OCI-LY7 (cell line): Measurements from ENCODE around the gene KAZALD1. TPM values are rescaled to one million over a fixed set of nuclear protein-coding genes. Genes with fewer than 3 reads are reported as not detected.

Experiments
- BruUV-seq: library from RNA; stranded (reverse); fragments of 400-500 nt; replicated peaks from 2 replicates; lab custom pipeline; 2021; lab: Mats Ljungman, UMichigan
- CTCF ChIA-PET: fragments of 300-600 bp; sonication (Branson Sonifier 250); formaldehyde crosslinking; loops from one replicate; lab custom pipeline; 2022; ENCODE audit warnings: antibody characterized with exemption; ENCODE audit not compliant: unreplicated experiment; lab: Charles Lee
- POLR2A ChIA-PET: fragments of 300-600 bp; sonication (Branson Sonifier 250); formaldehyde crosslinking; loops from one replicate; lab custom pipeline; 2022; ENCODE audit warnings: antibody characterized with exemption; lab: Charles Lee
- DNase-seq: peaks from one replicate; pipeline ENCODE4 v3.0.0-alpha.2; 2015; ENCODE audit warnings: low spot score
- H2AFZ ChIP-seq: fragments of 200-600 bp; sonication (generic), shearing (Covaris generic); 2 replicates; pipeline ENCODE4 v1.6.1; 2014; ENCODE audit warnings: mild to moderate bottlenecking, antibody characterized with exemption, low read length, moderate library complexity
- H3K27ac ChIP-seq: fragments of 200-600 bp; sonication (generic); 2 replicates; pipeline ENCODE4 v1.5.1; 2014; ENCODE audit warnings: mixed run types, low read depth, mild to moderate bottlenecking, moderate library complexity, low read length, inconsistent platforms; ENCODE audit not compliant: poor library complexity, severe bottlenecking
- H3K36me3 ChIP-seq: fragments of 200-600 bp; sonication (generic); 2 replicates; pipeline ENCODE4 v1.6.1; 2014; ENCODE audit warnings: mild to moderate bottlenecking, antibody characterized with exemption, low read length, moderate library complexity, mixed read lengths; ENCODE audit not compliant: insufficient read depth
- H3K4me1 ChIP-seq: fragments of 200-600 bp; sonication (generic); 2 replicates; pipeline ENCODE4 v1.5.1; 2014; ENCODE audit warnings: mild to moderate bottlenecking, low read length; ENCODE audit not compliant: insufficient read depth, poor library complexity, severe bottlenecking
- H3K4me2 ChIP-seq: fragments of 200-600 bp; sonication (generic); 2 replicates; pipeline ENCODE4 v1.6.1; 2014; ENCODE audit warnings: mild to moderate bottlenecking, low read length
- H3K4me3 ChIP-seq: fragments of 200-600 bp; sonication (generic); 2 replicates; pipeline ENCODE4 v1.5.1; 2014; ENCODE audit warnings: mild to moderate bottlenecking, low read depth, low read length; ENCODE audit not compliant: poor library complexity, severe bottlenecking
- H3K79me2 ChIP-seq: fragments of 200-600 bp; sonication (generic); 2 replicates; pipeline ENCODE4 v1.6.1; 2016; ENCODE audit warnings: low read depth, mild to moderate bottlenecking, low read length, moderate library complexity, mixed read lengths; ENCODE audit not compliant: insufficient read depth
- H3K9me2 ChIP-seq: fragments of 200-600 bp; sonication (generic); 2 replicates; pipeline ENCODE4 v1.6.1; 2016; ENCODE audit warnings: mild to moderate bottlenecking, low read length, mixed read lengths; ENCODE audit not compliant: insufficient read depth
- H3K9me3 ChIP-seq: fragments of 200-600 bp; sonication (generic); 2 replicates; pipeline ENCODE4 v1.6.1; 2014; ENCODE audit warnings: mild to moderate bottlenecking, mixed run types, low read length, mixed read lengths
- H4K20me1 ChIP-seq: fragments of 200-600 bp; sonication (generic); 2 replicates; pipeline ENCODE4 v1.6.1; 2014; ENCODE audit warnings: mild to moderate bottlenecking, antibody characterized with exemption, low read length, moderate library complexity, mixed read lengths; ENCODE audit not compliant: insufficient read depth
- CTCF ChIP-seq: fragments of 200-600 bp; sonication (generic); conservative IDR thresholded peaks from 2 replicates; pipeline ENCODE4 v1.5.1; 2014; ENCODE audit warnings: mild to moderate bottlenecking, antibody characterized with exemption, low read length, moderate library complexity, mixed read lengths
- EZH2phosphoT487 ChIP-seq: fragments of 200-600 bp; sonication (generic); IDR thresholded peaks from 2 replicates; pipeline ENCODE4 v1.6.1; 2018; ENCODE audit warnings: low read depth, borderline replicate concordance, mild to moderate bottlenecking, mixed run types, antibody characterized with exemption, low read length, moderate library complexity, mixed read lengths
- intact Hi-C: fragments of 100-400 bp; cut with micrococcal nuclease; formaldehyde crosslinking; loops from one replicate; pipeline ENCODE4 v1.10.0; 2022; ENCODE audit not compliant: unreplicated experiment
- total RNA-seq, 2 experiments: library from RNA; depleted of rRNA in 1 of 2; stranded (reverse); fragments of >200 nt in 1 of 2; shearing (Covaris generic) in 1 of 2; gene quantifications; 2 replicates each; pipeline ENCODE4 v1.2.3, GENCODE V29; 2014 to 2022

The KAZALD1 gene
- total RNA-seq, 2 experiments from 2014 or later = 18.8 to 36.4 TPM

GRCh38 chr10:101111547-101111946 is 49.8 kb downstream of the KAZALD1 start:
- POLR2A ChIA-PET = no interaction called here
- TF ChIP-seq CTCF = no peak
- TF ChIP-seq EZH2phosphoT487 = no peak
- H3K4me2 ChIP-seq = no peak overlapping the region
- CTCF ChIA-PET = interaction anchor here (0.6 kb wide), 1 partner anchor 548 kb away, joined by 3 read pairs; no protein-coding TSS in a partner anchor
- no TSS peak for BruUV-seq
- H3K4me1 ChIP-seq = no peaks in the 10 kb centered on the region
- no peak overlapping the region for H2AFZ ChIP-seq
- H3K9me2 ChIP-seq = no peaks in the 10 kb centered on the region
- no peak overlapping the region for H3K4me3 ChIP-seq
- no peak overlapping the region for H3K27ac ChIP-seq
- H3K36me3 ChIP-seq = no peaks in the 10 kb centered on the region
- no peak for DNase-seq
- no peaks in the 10 kb centered on the region for H4K20me1 ChIP-seq
- H3K9me3 ChIP-seq = no peaks in the 10 kb centered on the region
- intact Hi-C loops = no loop called here
- H3K79me2 ChIP-seq = no peaks in the 10 kb centered on the region

DNA sequence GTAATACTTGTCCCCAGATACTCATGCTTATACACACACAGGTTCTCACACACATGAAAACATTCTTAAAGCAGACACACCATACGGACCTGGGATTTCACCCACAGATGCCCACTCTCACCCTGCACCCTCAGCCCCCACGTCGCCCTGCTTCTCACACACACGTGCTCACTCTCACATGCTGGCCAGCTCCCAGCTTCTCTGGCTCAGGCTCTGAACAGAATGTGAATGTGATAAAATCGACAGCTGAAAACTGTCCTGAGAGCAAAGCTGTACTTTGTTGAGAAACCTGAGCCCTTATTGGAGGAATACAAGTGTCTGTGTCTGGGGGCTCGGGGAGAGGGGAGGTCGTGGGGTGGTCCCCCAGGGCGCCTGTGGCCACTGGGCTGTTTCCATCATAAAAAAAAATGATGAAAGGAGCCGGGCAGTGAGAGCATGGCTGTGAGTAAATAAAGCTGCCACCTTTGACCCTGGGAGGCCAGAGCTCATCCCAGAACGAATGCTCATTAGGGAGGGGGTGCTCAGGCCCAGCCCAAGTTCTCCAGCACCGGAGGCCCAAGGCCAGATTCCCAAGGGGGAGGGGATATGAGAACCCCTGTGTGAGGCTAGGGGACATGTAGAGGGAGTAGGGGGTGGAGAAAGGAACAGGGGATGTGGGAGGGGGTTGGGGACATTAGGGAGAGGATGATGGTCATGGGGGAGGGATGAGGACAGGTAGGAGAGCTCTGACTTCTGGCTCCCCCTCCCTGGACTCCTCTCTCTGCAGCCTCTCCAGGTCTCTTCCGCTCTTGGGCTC is 51.2 kb downstream of the KAZALD1 start:
- H3K36me3 ChIP-seq = no peaks in the 10 kb centered on the region
- no peaks in the 10 kb centered on the region for H3K79me2 ChIP-seq
- H3K4me2 ChIP-seq = no peak overlapping the region
- H3K4me1 ChIP-seq = no peaks in the 10 kb centered on the region
- ChIA-PET CTCF (no interaction called here), POLR2A (interaction anchor here (0.6 kb wide), 1 partner anchor 19 kb away, joined by 3 read pairs; no protein-coding TSS in a partner anchor)
- H3K27ac ChIP-seq = no peak overlapping the region
- intact Hi-C loops = no loop called here
- TF ChIP-seq EZH2phosphoT487 (no peak), CTCF (no peak)
- H2AFZ ChIP-seq = no peak overlapping the region
- no TSS peak for BruUV-seq
- no peaks in the 10 kb centered on the region for H4K20me1 ChIP-seq
- DNase-seq = no peak
- no peaks in the 10 kb centered on the region for H3K9me3 ChIP-seq
- H3K4me3 ChIP-seq = no peak overlapping the region
- H3K9me2 ChIP-seq = no peaks in the 10 kb centered on the region

GRCh38 chr10:101113890-101114403 is 52.2 kb downstream of the KAZALD1 start:
- TF ChIP-seq CTCF (no peak), EZH2phosphoT487 (no peak)
- no peak overlapping the region for H3K27ac ChIP-seq
- intact Hi-C loops = no loop called here

More at GRCh38 chr10:101113890-101114403, 52.2 kb downstream of the KAZALD1 start:
- BruUV-seq = no TSS peak
- no peak for DNase-seq
- no peaks in the 10 kb centered on the region for H3K79me2 ChIP-seq
- no peak overlapping the region for H3K4me3 ChIP-seq
- ChIA-PET POLR2A (no interaction called here), CTCF (no interaction called here)
- H3K36me3 ChIP-seq = no peaks in the 10 kb centered on the region
- no peak overlapping the region for H3K4me2 ChIP-seq
- H3K9me3 ChIP-seq = no peaks in the 10 kb centered on the region
- H3K9me2 ChIP-seq = no peaks in the 10 kb centered on the region
- H4K20me1 ChIP-seq = no peaks in the 10 kb centered on the region
- no peak overlapping the region for H2AFZ ChIP-seq
- no peaks in the 10 kb centered on the region for H3K4me1 ChIP-seq
